ENCODE data around the gene COX6A2.
"Not testable (repeated sequence)": the region's sequence is repeated elsewhere in the genome, so short reads cannot be mapped to it uniquely, and the experiment has no call there.

COX6A2 gene

GRCh38 chr16:31461921-31462804 is 34.0 kb upstream of the COX6A2 start:
- no peak for FAIRE-seq

GRCh38 chr16:31461201-31461920 is 33.2 kb upstream of the COX6A2 start:
- FAIRE-seq: no peak

DNA sequence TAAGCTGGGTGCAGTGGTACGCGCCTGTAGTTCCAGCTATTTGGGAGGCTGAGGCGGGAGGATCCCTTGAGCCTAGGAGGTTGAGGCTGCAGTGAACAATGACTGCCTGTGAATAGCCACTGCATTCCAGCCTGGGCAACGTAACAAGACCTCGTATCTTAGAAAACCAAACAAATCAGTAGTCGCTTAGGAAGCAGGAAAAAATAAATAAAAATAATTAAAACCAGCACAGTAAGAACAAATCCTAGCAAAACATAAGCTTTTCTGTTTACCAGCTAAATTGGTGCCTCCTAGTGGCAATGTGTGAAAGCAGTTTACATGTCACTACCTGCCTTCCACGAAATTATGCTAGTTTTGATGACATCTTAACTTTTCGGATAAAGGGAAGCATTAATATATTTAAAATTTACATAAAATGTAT is 32.4 kb upstream of the COX6A2 start:
- peak; percentile 63 for FAIRE-seq

GRCh38 chr16:31459687-31460581 is 31.8 kb upstream of the COX6A2 start:
- peak; percentile 89 for FAIRE-seq

- FAIRE-seq: peak; percentile 81
These were observed 30.9 kb upstream of the COX6A2 start, which contains the start of gene ARMC5 for GRCh38 chr16:31458844-31459686. TSS of gene ARMC5 (plus strand) at chr16:31459501. CDS start at chr16:31459525, 24 bp downstream.

DNA sequence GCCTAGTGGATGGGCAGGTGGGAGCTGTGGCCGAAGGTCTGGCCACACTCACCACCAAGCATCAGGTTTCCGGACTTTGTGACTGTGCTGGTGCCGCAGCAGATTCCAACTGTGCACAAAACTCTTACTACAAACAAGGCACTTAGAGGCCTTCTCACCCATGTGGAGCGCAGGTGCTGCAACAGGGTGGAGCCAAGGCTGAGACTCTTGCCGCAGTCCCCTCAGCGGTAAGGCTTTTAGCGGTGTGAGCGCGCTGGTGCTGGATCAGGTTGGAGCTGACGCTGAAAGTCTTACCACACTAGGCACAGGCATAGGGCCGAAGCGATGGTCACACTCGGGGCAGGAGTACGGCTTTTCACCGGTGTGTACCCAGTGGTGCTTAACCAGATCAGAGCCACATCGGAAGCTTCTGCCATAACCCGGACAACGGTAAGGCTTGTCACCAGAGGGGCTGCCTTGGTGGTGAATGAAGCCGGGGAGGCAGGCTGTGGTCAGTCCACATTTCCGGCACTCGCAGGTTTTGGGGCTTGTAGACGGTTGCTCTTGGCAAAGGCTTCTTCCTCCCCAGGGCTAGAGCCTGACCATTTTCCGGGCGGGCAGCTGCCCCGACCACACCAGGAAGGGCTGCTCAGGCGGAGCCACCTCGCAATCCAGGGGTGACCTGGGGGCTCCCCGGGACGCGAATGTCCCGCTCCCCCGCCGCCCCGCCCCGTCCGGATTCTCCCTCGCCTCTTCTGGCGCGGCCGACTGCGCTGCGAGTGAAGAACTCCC is 30.1 kb upstream of the COX6A2 start:
- FAIRE-seq: no peak

- FAIRE-seq: no peak
These were observed 28.8 kb upstream of the COX6A2 start for GRCh38 chr16:31456988-31457360.

- no peak for FAIRE-seq
These were observed 27.6 kb upstream of the COX6A2 start for GRCh38 chr16:31455601-31456314.

DNA sequence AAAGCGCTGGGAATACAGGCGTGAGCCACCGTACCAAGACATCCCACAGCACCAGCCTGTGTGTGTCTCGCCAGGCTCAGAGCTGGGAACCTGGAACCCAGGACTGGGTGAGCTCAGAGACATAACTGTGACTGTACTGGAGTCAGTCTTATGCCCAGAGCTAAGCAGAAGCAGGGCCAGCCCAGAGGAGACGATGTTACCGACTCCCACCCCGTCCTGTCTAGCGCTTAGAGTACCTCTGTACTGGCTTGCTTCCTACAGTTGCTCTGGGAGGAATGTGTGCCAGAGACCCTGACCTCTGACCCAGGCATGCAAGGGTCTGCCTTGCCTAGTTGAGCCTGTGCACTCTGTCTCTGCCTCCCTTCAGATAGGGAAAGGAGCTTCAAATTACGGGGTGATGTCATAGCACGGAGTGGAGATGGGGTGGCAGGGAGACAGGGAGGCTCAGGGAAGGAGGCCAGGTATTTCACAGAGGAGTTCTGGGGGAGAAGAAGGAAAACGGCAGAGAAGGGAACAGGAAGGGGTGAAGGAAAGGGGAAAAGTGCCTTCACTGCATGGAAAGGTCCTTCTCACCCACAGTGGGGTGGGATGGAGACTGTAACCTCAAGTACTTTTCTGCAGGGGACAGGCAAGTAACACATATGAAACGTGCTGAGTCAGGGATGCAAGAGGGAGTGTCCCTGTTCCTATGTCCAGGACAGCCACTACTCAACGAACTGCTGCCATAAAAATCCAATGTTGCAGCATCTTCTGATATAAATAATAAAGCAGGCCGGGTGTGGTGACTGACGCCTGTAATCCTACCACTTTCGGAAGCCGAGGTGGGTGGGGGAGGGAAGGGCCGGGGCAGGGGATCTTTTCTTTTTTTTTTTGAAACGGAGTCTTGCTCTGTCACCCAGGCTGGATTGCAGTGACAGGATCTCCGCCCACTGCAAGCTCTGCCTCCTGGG is 25.4 kb upstream of the COX6A2 start:
- no peak for FAIRE-seq

DNA sequence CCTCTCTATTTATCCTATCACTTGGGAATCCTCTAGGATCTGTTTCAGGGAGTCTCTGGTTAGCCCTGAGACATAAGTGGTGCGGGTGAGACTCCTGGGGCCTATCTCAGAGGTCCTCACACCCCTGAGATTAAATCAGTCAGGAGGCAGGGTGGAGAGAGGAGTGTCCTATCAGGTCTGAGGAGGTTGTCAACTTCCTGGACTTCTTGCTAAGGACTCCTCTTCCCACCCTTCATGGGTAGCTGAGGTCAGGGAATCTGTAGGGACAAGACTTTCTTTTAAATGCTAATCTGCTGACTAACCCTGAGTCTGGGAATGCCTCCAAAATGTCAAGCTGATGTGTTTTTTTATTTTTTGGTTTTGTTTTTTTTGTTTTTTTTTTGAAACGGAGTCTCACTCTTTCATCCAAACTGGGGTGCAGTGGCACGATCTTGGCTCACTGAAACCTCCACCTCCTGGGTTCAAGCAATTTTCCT is 24.5 kb upstream of the COX6A2 start:
- FAIRE-seq: no peak

DNA sequence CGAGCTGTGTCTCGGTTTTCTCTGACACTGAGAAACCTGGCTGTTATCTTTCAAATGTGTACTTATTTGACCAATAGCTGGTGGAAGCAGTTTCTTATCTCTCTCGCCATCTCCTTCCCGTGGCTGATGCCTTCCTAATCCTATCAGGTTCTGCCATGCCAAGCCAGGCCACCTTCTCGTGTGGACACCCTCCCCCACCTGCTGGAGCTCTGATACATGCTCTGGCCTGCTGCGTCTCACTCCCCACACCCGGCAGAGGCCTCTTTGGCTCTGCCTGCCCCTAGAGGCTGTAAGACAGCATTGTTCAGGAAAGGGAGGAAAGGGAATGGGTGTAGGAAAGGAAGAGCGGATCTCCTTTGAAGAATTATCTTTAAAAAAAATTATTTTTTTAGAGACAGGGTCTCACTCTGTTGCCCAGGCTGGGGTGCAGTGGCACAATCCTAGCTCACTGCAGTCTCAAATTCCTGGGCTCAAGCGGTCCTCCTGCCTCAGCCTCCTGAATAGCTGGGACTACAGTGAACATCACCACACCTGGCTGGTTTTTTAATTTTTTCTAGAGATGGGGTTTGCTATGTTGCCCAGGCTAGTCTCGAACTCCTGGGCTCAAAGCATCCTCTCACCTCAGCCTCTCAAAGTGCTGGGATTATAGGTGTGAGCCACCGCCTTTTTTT is 23.7 kb upstream of the COX6A2 start:
- FAIRE-seq: no peak

GRCh38 chr16:31451201-31451600 is 23.0 kb upstream of the COX6A2 start:
- no peak for FAIRE-seq

DNA sequence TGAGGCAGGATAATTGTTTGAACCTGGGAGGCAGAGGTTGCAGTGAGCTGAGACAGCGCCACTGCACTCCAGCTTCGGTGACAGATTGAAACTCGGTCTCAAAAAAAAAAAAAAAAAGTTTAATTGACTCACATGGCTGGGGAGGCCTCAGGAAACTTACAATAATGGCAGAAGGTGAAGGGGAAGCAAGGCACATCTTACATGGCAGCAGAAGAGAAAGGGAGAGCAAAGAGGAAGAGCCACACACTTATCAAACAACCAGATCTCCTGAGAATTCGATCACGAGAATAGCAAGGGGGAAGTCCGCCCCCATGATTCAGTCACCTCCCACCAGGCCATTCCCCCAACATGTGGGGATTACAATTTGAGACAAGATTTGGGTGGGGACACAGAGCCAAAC is 17.8 kb upstream of the COX6A2 start:
- FAIRE-seq: not testable (repeated sequence)

GRCh38 chr16:31441956-31442355 is 13.8 kb upstream of the COX6A2 start:
- FAIRE-seq: no peak

DNA sequence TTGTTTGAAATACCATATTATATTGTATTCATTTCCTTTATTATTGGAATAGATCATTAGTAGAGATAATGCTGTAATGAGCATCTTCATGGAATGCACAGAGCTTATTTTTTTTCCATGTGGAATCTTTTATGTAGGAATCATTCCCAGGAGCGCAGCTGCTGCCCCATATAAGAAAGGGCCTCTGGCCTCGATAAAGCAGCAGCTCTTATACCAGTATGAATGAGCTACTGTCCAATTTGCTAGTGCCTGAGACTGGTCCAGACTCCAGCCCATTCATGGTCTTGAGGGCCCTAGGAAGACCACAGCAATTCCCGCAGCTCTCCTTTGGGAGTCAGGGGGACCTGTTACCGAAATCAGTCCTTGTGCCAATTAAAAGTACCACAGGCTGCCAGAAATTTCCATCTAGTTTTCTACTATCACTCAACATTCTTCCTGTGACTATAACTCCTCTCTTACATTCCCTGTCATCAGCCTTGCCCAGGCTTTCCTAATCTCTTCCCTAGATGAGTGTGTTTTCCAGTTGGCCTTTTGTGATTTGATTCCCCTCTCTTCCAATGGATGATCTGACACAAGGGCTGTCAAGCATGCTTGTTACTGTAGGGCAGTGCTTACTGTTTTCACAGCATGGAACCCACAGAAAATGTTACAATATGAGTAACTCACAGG is 12.5 kb upstream of the COX6A2 start:
- no peak for FAIRE-seq

DNA sequence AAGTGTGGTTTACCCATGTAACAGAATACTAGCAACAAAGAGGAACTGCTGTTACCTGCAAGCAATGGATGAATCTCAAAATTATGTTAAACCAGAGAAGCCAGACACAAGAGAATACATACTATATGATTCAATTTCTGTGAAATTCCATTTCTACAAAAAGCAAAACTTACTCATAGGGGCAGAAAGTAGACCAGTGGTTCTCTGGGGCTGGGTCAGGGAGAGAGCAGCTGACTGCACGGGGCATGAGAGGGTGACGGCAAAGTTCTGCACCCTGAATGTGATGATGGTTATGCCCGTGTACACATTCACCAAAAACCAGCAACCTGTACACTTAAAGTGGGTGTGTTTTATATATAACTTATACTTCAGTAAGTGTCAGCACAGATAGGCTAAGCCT is 11.4 kb upstream of the COX6A2 start:
- no peak for FAIRE-seq

DNA sequence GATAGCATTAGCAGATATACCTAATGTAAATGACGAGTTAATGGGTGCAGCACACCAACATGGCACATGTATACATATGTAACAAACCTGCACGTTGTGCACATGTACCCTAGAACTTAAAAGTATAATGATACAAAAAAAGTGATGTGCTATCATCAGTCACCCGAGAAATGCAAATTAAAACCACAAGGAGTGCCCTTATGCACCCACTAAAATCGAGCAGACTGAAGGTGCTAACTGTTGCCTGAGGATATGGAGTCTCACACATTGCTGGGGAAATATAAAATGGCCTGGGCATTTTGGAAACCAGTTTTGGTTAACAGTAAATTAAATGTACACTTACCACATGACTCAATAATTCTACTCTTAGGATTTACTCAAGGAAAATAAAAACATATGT is 10.9 kb upstream of the COX6A2 start:
- not testable (repeated sequence) for FAIRE-seq

DNA sequence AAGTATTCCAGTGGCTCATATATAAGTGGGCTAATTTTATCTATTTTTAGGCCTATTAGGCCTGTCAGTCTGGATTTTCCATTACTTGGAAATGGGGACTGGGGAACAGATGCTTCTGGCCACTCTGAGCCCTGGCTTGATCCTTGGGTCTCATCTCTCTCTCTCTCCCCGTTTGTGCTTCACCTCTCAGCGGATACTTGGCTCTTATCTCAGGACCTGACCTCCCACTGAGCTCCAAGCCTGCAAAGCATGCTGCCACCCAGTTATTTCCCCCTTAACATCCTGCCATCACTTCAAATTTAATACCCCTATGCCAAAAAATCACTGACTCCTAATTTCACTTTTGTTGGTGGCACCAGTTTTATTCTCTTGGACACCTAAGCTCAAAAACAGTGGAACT is 10.3 kb upstream of the COX6A2 start:
- no peak for FAIRE-seq

All from G401.6 (cell line).